LoVo (cell line): ENCODE measurements around the gene LPCAT1.
"Not testable (repeated sequence)": the region's sequence is repeated elsewhere in the genome, so short reads cannot be mapped to it uniquely, and the experiment has no call there.

Source experiments
- DNase-seq: peaks from one replicate; pipeline ENCODE4 v3.0.0-alpha.2; 2016; ENCODE audit warnings: low spot score

LPCAT1 gene

DNA sequence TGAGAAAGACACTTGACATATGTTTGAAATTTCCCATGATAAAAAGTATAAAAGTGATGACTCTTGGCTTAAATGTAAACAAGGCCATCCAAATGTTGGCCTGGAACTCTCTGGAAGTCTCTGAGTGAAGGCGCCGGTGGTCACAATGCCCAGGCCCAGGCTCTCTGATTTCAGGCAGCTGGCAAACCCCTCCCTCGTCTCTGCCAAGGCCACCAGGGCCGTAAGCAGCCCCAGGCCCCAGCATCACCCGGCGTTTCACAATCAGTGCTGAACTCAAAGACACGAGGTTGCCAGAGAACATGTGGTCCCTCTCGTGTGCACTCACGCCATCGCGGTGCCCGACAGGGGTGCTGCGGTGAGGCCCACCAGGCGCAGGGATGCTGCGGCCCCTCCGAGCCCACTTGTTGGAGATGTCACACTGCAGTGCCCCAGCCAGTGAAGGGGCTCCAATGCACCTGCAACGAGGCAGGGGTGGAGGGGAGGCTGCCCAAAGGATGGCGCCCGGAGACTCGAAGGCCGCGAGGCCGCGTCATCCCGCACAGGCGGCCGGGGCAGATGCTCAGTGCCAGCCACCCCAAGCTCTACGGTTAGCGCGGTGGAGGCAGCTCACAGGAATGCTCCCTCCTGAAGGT is 15.0 kb downstream of the LPCAT1 start:
- no peak for DNase-seq

DNA sequence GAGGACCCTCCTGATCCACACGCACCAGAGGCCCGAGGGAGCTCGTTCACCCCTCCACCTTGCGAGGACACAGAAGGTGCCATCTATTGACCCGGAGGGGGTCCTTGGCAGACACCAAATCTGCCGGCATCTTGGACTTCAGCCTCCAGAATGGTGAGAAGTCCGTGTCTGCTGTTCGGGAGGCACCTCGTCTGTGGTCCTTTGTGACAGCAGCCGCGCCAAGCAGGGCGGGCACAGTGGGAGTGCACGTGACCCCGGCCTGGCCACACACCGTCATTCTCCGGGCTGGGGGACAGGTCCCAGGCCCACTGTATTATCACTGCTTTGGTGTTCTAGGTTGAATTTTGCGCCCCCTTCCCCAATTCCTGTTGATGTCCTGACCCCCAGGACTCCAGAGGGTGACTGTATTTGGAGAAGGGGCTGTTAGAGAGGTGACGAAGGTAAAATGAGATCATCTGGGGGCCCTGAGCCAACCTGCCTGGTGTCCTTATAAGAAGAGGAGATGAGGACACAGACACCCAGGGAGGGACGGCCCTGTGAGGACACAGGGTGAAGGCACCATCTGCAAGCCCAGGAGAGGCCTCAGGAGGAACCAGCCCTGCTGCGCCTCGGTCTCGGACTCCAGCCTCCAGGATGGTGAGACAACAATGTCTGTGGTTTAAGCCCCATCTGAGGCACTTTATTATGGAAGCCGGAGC is 15.7 kb downstream of the LPCAT1 start:
- DNase-seq: no peak

DNA sequence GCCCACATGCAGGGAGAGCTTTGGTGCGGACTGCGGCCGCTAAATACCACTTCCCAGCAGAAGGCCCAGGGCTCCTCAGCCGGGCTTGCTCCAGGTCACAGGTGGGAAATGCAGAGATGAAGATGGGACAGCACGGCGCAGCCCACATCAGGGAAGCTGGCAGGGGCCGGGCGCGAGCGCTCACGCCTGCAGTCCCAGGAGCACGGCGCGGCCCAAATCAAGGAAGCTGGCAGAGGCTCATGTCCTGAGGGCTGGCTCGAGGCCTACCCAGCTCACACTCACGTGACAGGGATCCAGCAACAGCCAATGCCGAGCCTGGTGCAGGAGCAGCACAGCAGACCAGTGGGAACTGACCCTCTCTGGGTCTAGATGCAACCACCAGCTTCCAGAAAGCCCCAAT is 16.3 kb downstream of the LPCAT1 start:
- no peak for DNase-seq

DNA sequence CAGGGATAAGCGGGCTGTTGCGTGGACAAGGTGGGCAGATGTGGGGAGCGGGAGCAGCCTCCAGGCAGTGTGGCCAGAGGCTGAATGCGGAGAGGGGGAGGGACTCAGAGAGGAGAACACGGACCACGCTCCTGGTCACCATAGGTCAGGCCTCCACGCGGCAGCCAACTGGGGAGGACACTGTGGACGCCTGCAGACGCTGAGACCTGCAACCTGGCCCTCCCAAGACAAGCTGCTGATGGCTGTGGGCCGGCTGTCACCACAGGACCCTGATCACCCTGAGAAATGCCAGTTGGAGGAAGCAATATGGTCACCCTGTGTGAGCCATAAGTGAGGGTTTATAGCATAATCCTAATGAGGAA is 16.8 kb downstream of the LPCAT1 start:
- no peak for DNase-seq

DNA sequence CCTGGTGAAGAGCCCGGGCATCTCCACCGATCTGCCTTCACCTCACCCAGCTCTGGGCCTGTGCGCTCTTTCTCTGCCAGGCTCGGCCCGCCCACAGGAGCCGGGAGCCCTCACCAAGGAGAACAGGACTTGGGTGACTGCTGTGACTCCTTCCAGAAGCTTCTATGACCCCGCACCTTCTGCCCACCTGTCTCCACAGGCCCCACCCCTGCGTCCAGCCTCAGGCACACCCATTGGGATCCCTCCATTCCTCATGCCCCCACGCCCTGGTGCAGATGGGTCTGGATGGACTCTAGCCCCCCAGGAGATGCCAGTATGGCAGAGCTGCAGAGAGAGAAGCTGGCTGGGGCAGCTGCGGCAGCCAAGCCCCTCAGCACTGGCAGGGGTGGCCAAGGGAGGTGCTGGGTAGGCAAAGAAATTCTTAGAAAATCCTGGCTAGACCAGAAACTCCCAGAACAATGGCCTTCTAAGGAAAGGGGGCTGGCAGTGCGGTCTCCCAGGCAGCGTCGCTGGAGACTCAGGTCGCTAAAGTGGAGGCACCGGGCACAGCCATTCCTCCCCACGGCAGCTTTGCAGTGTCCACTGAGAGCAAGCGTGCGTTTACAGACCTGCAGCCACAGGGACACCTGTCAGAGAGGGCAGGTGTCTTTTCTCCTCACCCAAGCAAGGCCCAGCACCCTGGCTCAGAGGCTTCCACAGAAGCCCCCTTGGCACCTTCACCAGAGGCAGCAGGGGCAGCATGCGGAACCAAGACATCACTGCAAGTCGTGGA is 17.3 kb downstream of the LPCAT1 start:
- no peak for DNase-seq

DNA sequence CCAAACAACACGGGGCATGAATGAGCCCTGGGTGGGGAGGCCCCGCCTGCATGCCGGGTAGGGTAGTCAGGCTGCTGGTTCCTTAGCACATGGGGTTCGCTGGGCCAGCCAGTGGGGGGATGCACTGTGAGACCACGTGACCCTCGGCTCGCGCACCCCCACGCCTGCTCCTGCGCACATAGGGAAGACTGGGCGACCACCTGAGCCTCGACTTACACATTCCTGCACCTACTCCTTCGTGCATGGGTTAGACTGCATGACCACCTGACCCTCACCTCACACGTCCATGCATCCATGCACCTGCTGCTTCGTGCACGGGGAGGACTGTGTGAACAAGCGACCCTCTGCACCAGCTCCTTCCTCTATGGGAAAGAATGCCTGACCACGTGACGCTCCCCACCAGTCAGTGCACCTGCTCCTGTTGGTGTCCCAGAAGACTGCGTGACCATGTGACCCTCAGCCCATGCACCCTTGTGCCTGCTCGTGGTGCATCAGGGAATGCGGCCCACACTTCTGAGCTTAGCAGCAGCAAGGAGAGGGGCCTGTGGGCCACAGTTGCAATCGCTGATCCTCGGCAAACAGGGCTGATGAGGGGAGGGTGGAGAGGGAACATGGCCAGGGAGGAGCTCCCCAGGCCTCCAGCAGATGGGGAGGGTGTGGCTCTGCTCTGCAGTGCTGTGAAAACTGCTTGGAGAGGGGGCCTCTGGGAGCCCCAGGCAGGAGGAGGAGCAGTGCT is 18.1 kb downstream of the LPCAT1 start:
- DNase-seq: no peak

DNA sequence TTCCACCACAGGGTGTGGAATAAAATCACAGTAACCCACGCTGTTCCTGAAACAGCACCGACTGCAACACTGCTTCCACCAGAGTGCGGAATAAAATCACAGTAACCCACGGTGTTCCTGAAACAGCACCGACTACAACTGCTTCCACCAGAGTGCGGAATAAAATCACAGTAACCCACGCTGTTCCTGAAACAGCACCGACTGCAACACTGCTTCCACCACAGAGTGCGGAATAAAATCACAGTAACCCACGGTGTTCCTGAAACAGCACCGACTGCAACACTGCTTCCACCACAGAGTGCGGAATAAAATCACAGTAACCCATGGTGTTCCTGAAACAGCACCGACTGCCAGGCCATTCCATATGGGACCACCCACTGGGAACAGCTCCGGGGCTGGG is 18.7 kb downstream of the LPCAT1 start:
- not testable (repeated sequence) for DNase-seq

DNA sequence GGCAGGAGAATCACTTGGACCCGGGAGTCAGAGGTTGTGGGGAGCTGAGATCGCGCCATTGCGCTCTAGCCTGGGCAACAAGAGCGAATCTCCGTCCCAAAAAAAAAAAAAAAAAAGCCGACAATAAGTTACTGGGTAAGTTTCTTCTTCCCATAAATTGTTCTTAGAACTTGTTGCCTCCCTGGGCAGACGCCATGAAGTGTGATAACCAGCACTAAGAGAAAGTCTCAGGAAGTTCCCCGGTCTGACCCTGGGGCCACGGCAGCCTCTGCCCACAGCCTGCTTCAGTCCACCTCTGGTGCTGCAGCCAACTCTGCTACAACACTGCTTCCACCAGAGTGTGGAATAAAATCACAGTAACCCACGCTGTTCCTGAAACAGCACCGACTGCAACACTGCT is 19.1 kb downstream of the LPCAT1 start:
- DNase-seq: no peak

DNA sequence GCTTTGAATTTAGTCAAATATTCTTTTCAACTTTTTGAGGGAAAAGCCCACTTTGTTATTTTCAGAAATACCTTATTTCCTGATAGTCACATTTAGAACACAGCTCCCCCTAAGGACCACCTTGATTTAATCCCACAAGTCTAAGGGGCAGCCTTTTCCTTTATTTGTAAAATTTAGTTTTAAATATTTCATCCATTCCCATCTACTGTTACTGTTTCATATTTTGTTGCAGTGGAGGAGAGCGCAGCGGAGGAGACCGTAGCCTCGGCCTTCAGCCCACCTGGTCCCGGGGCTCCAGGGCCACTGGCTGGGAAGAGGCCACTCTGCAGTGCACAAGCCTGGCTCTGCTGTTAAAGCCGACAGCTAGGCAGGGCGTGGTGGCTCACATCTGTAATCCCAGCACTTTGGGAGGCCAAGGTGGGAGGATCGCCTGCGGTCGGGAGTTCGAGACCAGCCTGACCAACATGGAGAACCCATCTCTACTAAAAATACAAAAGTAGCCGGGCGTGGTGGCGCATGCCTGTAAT is 19.6 kb downstream of the LPCAT1 start:
- no peak for DNase-seq

DNA sequence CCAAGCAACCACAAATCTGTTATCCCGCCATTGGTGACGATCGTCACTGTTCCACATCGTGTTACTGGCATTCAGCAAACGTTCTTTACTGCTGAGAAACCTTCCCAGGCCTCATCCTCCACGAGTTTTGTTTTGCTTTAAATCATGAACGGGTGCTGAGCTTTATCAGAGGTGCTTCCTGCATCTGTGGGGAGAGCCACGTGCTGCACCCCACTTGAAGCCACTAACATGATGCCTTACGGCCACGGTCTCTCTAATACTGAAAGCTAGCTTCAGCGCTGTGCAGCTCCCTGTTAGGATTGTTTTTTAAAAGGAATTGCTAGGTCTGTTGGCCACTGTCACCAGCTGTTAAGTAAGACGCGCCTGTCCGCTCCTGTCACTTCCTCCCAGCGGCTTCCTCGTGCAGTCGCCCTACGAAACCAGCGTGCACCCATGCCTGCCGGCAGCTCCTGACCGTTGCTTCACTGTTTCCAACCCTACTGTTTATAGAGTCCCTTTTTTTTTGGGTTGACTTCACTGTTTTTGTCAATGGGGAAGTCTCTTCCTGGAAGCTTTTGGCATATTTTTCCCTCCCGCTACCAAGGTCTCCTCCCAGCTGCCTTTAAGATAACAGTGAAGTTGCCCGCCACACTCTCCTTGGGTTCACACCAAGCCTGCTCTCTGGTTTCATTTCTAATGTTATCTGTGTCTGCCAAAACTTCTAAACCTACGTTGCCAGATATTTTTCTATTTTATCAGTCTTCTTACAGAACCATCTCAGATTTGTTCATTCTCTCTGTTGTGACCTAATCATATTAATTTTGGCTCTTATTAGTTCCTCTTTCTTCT is 20.3 kb downstream of the LPCAT1 start:
- no peak for DNase-seq

DNA sequence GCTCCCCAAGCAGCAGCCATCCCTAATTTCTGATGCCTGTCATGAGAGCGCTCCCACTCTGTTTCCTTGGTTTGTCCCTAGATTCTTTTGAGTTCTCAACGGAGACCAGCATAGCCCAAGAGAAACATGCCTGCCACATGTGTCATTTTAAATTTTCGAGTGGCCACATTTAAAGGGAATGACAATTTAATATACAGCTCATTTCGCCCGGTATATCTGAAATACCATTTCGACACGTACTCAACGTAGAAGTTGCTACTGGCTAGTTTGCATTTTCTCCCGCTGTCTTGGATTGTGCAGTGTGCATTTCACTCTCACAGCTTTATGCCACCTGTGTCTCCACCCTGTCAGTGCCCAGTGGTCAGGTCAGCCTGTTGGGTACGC is 21.0 kb downstream of the LPCAT1 start:
- no peak for DNase-seq

DNA sequence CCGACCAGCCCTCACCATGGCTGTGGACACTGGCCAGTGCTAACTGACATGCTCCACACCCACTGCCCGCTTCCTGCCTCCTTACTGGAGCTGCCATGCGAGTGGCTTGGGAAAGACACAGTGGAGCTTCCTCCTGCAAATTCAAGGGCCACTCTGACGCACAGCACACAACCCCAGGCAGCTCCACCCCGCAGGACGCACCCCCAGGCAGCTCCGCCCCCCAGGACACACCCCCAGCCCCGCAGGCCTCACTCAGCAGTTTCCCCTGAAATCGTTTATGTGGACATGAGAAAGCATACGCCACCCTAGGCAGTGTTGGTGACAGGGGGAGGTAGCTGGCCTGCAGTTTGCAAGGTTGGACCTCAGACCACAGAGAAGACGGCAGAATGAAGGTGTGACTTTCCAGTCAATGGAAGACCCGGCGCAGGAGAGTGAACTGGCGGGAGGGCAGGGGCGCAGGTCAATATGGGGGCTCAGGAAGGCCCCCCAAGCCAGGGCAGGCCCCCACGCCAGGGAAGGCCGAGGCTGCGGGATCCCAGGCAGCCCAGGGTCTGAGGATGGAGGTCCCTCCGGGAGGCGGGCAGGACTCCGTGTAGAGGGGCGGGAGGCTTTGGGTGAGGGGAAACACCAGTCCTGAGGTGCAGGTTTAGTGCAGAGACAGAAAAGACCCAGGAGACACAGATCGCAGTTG is 21.6 kb downstream of the LPCAT1 start:
- no peak for DNase-seq

DNA sequence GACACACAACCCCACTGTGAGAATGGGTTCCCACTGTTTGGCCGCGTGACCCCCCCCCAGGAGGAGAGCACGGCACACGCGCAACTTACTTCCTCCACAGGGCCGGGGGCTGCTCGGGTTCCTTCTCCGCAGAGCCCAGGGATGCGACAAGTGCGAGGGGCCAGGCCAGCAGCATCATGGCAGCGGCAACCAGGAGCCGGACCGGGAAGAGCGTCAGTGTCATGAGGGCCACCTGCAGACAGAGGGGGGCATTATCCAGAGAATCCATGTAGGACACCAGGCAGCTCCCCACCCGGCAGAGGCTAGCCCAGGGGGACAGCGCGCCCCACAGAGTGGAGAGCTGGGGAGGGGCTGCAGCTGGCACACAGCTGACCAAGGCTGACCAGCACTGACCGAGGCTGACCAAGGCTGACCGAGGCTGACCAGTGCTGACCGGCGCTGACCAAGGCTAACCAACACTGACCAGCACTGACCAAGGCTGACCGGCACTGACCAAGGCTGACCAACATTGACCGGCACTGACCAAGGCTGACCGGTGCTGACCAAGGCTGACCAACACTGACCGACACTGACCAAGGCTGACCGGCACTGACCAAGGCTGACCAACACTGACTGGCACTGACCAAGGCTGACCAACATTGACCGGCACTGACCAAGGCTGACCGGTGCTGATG is 22.3 kb downstream of the LPCAT1 start:
- DNase-seq: no peak

DNA sequence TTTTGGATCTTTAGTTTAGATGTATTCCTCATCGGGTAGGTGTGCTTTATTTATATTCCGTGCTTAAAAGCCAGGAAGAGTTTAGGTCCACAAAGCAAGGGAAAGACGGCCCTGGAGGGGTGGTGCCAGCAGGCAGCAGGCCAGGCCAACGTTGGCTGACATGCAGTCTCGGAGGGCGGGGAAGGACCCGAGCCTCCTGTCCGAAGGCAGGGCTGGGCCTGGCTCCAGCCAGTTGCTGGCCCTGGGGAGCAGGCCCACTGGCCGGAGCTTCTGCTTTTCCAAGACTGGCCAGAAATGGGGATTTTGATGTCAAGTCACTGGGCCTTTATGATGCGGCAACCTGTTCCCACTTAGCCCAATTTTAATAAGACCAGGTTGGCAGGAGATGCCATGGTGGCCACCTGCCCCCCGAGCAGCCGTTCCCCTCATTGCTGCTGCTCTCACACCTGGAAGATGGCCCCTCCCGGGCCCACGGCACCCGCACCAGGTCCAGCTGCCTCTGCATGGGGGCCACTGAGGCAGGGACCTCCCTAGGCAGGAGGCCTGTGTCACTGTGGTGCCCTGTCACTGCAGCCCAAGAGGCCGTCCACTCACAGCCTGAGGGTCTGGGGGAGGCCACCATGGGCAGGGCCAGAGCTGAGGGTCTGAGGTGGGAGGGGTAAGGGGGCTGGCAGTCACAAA is 23.2 kb downstream of the LPCAT1 start:
- DNase-seq: no peak

DNA sequence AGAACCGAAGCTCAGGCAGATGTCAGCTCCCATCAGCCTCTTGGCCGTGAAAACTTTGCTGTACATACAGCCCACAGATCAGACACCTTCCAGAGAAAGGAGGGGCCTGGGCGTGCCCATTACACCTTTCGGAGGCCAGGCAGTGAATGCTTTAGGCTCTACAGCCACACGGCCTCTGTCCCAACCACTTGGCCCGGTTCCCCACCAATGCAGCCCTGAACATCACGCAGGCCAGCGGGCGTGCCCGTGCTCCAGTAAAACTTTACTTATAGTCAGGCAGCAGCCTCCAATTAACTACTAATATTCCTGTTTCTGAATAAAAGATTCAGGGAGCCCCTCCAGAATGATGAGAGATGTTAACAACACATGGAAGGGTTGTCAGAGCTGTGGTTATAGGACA is 23.9 kb downstream of the LPCAT1 start:
- no peak for DNase-seq

DNA sequence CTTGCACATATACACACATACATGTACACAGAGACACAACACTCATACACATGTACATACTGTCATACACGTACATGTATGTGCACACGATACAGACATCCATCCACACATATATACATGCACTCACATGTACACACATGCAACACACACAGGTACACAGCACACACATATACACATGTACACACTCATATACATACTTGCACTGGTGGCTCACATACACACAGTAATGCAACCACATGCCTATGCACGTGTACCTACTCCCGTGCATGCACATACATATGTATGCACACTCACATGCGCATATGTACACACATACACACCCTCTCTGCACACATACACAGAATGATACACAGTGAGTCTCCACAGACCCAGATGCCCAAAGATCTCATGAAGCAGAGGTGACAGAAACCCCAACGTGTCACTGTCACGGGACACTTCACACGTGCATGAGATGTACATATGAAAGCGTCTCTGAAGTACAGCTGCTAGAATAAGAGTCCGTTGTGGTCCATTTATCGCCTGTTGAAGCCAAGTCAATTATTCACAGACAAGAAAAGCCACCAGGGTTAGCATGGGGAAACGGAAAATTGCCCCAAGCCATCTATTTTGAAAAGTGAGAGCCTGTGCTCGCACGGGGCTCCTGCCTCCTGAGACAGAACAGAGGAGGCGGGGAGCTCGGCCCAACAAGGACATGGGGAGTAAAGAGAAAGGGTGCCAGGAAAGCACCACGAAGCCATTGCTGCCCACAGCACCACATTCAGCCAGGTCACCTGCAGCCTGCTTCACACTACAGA is 24.9 kb downstream of the LPCAT1 start:
- DNase-seq: no peak

DNA sequence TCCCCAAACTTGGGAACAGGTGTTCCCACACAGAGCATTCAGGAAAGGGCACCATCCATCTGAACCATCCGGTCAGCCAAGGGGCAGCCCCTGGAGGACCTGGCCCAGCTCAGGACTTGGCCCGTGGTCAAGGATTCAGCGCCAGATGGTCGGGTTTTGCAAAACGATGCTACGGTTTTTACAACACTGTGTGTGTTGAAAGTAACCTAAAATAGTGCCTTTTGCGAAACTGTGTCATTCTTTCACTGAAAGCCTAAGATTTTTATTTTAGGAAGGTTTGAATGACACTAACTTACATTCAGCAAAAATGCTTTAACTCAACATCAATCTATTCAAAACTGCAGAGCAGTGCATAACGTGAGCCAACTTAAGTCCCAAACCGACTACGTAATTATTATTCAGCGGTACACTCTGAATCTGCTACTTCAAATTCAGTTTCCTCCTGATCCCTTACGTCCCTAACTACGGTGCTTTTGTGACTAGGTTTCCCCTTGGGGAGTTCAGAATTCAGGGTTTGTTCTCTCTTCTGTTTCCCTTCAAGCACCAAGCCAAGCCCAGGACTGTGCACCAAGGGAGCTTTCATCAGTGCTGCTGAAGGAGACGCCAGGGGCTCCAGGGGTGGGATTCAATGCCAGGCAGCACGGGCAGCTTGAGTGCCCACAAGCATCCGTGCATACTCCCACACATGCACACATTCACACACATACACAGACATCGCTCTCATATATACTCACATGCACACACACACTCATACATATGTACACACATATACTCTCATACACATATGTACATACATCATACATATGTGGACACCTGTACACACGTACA is 25.8 kb downstream of the LPCAT1 start:
- DNase-seq: no peak

DNA sequence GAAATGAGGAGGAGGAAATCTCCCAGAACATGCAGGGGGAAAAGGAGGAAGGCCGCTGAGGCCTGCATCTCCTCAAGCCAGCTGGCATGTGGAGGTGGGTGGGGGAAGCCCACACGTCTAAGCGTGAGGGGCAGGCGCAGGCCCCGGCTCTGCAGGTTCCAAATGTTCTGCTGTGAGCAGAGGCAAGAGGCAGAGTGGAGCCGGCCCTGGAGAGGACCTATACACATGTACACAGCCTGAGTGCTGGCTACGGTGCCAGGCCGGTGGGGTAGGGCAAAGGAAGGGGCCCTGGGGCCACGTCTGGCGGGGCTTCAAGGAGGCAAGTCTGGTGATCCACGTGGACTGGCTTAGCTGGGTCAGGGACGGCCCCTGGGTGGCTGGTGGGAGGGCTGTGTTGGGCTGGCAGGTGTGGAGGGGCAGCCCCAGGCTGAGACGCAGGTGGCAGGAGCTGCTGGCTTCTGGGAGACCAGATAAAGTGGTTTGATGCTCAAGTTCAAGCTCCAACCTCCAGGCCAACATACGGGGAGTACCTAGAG is 26.4 kb downstream of the LPCAT1 start:
- no peak for DNase-seq
